Measurements from ENCODE around the gene NPEPL1.

The NPEPL1 gene

DNA sequence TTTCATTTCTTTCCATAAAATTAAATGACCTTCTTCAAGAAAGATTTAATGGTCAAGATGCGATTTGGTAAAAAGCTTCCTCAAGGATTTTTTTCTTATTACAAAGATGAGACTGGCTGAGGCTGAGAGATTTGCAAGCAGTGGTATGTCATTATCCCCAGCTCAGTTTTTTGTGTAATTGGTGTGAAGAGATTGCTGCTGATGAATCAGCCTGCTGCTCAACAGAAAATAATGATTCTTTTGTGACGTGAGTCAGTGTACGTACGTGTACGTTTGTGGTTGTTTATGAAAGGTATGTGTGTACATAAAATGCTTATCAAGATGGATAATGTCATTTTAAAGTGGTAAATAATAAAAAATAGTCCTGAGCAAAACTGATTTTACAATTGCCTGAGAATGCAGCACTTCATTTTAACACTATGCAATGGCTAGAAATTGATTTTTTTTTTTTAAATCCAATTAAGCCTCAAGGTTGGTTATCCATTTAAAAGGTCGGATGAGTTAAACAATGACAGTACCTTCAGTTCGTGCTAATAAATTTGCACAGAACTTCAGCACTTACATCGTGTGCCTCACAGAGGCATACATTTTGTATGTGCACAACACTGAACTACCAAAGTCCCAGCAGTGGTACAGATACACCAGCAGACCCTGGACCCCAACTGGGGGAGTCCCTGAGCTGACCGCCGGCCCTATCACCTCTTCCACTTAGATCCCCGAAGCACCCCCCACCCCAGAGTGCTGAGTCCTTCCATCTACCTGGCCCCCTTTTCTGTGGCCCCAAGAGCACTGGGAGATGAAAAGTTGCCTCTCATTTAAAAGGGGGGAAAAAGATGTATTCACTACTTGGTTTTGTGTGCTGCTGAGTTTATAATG, 9.7 kb upstream of the NPEPL1 start:
- no peak for DNase-seq (ENCODE audit: low read depth)

DNA sequence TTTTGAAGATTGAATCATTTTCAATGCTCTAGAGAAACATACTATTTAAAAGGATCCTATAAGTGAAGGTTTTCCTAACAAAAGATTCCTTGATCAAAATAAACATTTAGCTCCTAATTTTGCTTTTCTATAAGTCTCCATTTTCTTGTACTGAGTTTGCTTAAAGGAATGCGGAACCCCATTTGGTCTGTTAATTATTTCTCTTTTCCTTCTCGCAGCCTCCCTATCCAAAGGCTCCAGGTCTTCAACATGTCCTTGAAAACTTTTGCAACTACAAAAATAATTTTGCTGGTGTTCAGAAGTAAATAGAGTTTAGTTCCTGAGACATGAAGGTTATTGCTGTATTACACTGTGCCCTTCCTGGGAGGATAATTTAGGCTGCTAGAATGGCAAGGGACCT, 8.3 kb upstream of the NPEPL1 start:
- DNase-seq (ENCODE audit: low read depth) = no peak

DNA sequence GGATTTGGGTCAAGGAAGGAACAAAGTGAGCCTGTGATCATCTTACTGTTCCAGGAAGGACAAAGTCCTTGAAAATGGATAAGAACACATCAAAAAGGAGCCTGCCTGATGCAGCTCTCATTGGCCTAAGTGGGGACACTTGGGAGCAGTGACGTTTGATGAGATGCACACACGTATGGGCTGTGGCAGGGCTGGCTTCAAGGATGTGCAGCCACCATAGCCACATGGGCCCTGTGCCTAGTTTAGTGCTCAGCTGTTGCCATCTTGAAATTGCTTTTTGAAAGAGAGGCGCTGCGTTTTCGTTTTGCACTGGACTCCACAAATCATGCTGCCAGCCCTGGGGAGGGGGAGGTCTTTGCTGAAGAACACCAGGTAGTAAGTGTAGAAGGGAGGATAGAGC, 6.6 kb upstream of the NPEPL1 start:
- no peak for DNase-seq (ENCODE audit: low read depth)

DNA sequence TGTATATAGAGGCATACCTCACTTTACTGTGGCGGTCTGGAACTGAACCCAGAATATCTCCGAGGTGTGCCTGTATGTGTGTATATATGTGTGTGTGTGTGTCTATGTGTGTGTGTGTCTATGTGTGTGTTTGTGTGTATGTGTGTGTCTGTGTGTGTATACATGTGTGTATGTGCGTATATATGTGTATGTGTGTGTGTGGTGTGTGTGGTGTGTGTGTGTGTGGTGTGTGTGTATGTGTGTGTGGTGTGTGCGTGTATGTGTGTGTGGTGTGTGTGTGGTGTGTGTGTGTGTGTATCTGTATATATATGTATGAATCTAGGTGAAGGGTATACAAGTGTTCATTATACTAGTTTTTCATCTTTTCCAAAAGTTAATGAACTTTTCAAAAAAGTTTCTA, 4.2 kb upstream of the NPEPL1 start:
- DNase-seq (ENCODE audit: low read depth) = no peak

DNA sequence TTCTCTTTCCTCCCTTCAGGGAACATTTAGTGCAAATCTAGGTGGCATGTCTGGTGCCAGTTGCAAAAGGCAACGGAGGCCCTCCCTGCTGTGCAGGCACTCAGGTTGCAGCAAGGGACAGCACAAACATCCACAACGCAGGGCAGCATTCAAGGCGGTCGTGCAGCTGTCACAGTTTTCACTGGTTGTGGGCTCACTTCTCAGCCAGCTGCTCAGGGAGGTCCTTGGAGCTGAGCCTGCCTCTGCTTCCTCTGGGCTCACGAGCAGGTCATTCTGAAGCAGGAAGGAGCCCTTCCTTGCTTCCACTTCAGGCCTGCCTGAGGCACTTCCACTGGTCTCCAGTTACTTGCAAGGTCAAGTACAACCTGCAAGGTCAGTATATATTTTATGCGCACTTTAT, 3.8 kb upstream of the NPEPL1 start:
- DNase-seq (ENCODE audit: low read depth) = no peak

DNA sequence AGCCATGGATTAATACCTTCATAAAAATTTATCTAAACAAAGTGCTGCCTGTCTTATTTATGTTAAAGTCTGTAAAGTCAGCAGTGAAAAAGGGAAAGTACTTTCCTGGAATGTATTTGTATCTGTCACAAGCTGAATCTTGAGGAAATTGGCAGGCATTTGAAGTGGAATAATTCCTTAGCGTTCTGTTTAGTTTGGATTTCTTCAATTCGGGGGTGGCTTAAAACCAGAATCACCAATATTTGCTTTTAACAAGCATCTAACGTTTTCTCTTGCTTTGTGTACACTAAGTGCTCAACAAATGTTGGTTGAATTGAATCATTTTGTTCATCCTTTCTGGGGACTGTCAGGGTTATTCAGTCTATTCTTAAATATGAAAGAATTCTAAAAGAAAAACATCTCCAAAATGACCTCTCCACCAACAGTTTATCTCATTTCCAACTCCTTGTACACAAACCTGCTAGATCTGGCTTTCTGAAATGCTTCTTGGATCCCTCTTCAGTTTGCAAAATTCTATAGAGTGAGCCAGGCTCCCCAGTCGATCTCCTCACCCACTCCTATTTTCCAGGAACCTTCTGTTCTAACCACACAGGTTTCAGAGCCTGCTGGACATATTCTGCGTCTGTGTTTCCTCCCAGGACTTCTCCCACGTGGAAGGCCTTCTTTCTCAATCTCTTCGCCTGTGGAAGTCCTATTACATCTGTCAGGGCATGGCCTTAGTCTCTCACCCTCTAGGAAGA, 2.0 kb upstream of the NPEPL1 start:
- DNase-seq (ENCODE audit: low read depth) = no peak

DNA sequence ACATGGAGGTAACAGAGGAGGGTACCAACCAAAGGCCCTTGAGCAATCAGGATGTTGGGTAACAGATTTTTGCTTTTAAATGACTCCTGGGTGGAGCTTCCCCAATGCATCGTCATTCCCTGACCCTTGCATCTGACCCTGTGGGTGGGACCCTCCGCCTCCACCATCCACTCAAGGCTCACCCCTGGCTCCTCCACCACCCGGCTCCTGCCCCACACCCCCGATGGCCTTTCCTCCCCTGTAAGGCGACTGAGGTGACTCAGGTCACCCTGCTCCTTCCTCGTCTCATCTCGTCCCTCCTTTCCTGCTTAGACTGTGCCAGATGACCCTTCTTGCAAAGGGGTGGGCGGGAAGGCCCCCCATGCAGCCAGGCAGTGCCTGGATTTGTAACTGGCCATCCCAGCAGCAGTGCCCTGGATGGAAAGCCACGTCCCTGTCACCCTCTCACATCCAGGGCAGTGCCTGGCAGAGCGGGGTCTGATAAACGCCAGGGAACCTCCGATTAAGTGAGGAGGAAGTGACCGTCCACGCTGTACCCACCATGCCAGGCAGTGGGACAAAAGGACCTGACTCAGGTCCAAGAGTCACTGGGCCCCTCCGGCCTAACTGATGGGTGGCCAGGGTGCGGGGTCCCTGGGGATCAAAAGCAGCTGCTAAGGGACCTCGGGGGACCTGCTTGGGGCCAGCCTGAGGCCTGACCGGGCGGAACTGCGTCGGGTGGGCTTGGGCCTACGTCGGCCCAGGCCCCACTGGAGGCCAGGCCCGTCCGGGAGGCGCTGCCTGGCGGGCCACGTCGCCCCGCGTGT, 624 bp upstream of the NPEPL1 start:
- no peak for DNase-seq (ENCODE audit: low read depth)

DNA sequence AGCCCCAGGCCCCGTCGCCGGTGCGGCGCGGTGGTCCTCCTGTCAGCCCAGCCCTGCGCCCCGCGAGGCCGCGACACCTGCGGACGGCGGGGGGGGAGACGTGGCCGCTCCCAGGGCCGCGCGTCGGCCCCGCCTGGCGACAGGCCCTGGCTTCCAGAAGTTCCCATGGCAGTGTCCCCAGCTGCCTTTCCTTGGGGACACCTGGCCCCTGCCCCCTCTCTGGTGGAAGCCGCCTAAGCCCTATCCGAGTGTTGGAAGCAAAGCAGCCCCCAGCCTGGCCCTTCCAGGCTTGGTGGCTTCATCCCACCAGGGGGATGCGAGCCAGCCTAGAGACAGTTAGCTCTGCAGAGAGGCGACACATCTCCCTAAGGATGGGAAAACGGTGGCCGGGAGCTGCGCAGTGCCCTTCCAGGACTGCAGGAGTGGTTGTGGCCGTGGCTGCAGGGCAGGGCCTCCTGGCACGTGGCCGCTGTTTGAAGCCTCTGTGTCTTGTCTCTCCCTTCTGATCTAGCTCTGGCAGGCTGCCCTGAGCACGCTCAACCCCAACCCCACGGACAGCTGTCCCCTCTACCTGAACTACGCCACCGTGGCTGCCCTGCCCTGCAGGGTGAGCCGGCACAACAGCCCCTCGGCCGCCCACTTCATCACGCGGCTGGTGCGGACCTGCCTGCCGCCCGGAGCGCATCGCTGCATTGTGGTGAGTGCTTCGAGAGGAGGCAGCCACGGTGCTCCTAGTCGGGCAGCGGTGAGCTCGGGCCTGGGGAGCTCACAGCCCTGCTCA, 816 bp downstream of the NPEPL1 start:
- no peak for DNase-seq (ENCODE audit: low read depth)

DNA sequence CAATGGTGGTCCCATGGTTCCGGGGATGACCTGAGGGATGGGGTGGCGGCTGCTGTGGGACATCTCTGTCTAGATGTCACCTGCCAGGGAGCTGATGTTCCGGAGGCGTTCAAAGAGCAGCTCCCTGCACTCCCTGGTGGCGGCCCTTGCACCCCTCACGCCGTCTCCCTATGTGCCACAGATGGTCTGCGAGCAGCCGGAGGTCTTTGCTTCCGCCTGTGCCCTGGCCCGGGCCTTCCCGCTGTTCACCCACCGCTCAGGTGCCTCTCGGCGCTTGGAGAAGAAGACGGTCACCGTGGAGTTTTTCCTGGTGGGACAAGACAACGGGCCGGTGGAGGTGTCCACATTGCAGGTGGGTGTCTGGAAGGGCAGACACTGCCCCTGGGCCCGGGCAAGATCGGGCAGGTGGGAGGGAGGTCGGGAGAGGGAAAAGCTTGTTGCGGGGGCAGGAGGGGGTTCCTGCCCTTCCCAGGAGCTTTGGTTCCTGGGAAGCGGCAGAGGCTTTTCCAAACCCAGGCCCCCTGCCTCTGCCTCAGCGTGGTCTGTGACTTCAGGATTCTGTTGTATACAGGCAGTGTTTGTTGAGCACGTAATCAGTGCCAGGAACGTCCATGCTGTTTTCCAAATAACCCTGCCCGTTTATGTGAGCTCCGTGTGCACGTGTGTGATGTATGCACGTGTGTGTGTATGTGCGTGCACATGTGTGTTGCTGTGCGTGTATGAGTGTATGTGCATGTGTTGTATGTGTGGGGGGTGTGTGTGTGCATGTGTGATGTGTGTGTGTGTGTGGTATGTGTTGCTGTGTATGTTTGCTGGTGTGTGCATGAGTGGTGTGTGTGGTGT, 1.9 kb downstream of the NPEPL1 start:
- no peak for DNase-seq (ENCODE audit: low read depth)

DNA sequence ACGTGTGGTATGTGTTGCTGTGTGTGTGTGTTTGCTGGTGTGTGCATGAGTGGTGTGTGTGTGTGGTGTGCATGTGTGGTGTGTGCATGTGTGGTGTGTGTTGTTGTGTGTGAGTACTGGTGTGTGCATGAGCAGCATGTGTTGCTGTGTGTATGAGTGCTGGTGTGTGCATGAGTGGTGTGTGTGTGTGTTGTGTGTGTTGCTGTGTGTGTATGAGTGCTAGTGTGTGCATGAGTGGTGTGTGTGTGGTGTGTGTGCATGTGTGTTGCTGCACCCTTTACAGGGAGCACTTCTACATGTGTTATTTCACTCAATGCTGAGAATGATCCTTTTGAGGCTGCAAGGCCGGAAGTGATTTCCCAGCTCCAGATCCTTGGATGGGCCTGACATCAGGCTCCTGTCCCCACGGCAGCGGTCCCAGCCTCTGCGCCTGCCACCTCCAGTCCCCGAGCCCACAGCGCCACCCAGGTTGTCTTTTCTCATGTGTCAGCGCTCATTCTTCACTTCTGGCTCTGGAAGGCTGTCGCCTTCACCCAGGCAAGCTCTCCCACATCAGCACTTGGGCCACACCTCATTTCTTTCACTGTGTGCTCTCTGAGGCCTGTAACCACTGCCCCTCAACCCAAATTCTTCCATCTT, 2.6 kb downstream of the NPEPL1 start:
- no peak for DNase-seq (ENCODE audit: low read depth)

DNA sequence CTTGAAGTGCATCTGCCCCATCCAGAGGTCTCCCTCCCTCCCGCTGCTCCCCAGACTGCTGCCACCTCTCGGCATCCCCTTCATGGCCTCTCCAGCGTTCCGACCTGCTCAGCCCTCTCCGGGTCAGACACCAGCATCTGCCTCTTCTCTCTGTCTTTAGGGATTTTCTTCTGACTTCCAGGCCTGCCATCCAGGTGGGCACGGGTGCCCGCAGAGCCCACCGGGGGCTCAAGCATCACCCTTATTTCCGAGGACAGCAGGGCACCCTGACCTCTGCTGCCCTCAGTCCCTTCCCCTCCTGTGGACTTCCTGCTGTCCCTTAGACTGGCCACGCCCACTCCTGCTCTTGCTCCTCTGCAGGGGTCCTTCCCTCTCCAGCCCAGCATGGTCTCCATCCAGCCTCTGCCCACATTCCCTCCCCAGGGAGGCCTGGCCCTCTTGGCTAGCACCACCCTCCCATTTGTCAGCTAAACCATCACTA, 3.3 kb downstream of the NPEPL1 start:
- no peak for DNase-seq (ENCODE audit: low read depth)

DNA sequence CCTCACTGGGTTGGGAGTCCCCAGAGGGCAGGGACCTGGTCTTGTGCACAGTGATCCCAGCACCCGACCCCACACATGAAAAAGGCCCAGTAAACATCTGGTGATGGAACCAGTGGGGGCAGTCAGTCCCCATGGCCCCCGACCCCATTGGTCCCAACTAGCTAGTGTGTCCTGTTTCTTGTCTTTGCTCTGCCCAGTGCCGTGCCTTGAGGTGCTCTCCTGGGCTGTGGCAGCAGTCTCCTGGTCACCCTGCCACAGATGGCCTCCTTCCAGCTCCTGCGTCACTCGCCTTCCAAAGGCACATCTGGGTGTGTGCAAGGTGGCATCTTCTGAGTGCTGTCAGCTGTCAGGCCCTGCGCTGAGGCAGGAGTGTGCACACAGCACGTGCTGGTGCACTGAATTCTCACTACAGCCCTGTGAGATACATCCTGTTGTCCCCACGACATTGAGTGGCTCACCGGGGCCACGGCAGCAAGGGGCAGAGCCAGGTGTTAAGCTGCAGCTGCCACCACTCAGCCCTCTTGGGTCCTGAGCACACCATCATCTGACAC, 3.9 kb downstream of the NPEPL1 start:
- DNase-seq (ENCODE audit: low read depth) = no peak

DNA sequence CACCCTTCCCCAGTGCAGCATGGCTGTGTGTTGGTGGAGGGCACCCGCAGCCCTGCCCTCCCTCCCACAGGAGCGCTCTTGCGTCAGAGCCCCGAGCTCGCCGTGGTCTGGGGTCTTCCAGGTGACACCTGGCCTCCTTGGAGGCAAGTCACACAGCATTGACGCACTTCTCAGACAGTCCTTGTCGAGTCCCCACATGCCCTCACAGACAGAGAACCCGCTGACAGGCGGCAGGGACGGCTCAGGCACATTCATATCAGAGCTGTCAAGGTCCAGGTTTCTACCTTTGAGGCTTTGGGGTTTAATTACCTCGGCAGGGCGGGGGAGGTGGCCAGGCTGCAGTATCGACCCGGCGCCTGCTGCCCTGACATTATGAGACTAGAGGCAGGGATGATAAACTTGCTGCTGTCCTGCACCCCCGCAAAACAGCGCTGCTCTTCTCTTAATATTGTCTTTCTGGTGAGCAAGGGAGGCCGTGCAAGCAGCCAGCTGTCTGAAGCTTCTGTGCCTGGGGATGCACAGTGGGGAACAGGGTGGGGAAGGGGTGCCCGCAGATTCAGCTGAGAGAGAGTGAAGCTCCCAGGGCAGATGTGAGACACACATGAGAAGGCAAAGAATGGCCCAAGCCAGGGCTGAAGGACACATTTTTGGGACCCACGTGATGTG, 4.7 kb downstream of the NPEPL1 start:
- no peak for DNase-seq (ENCODE audit: low read depth)

DNA sequence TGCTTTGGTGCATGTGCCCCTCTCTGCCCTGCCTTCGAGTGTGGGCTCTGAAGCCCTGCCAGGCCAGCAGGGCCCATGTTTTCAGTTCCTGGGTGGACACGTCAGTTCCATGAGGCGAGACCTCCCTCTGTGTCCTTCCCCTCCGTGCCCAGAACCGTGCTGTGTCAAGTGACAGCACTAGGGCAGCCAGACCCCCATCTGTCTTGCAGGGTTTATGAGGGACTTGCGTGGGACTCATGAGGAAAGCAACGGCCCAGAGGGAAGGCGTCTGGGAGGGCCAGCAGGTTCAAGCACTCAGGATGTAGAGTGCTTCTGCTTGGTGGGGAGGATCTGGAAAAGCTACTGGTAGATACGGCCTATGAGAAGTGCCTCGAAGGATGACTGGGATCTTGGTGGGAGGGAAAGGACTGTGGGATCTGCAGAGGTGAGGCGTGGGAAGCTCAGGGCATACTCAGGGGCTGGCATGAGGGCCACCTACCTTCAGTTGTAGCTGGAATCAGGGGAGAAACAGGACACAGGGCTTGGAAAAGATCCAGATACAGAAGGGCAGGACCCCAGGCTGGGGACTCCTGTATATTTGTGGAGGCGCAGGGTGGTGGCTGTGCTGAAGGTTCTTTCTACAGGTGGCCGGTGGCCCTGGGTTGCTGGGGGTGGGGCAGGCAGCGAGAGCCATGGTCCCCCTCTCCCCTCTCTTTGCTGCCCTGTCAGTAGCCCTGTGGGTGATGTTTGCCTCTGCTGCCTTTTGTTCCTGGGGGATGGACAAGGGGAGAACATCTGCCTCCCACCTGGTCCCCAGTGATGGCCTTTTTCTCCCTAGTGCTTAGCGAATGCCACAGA, 5.5 kb downstream of the NPEPL1 start:
- no peak for DNase-seq (ENCODE audit: low read depth)

DNA sequence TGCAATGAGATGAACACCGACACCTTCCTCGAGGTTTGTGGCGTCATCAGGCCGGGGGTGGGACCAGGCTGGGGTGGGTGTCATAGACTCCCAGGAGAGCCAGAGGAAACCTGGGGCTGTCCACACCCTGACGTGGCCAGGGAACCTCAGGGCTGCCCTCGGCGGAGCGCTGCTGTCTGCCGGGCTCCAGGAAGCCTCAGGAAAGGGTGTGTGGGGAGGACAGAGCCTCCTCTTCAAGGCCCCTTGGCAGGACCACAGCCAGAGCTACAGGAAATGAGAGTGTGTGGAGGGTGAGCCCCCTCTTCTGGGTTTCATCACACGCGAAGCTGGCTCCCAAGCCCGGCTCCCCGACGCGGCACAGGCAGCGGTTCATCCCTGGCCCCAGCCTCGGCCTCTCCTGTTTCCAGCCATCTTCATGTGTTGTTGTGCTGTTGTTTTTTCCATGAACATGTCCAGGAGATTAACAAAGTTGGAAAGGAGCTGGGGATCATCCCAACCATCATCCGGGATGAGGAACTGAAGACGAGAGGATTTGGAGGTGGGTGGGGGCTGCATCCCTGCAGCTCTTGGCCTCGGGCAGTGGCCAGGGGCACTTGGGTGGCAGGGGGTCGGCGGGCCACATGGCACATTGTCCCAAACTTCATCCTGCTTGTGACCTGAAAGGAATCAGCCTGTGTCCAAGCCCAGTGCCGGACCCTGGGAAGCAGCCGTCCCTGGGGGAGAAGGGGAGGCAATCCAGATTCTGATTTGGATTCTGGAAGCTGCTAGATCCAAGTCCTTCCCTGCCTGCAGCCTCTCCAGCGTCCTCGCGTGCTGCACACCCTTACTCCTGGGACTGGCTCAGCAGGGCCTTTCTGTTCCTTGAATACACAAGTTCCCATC, 6.4 kb downstream of the NPEPL1 start:
- DNase-seq (ENCODE audit: low read depth) = no peak

DNA sequence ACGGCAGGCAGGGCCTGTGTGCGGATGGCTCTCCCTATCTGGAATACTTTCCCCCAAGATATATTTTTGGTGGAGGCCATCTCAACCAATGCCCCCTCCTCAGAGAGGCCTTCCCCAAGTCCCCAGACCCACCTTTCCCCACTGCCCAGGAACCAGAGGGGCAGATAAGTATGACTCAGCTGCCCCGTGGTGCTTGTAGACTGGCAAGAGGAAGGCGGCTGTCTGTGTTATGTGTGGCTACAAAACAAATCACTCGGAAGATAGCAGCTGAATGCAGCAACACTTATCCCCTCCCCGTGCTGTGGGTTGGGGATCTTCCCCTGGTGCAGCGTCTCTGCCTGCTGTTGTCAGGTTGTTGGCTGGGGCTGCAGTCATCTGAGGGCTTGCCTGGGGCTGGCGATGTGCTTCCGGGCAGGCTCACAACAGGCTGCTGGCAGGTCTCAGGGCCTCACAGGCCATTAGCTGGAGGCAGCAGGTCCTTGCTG, 7.1 kb downstream of the NPEPL1 start:
- no peak for DNase-seq (ENCODE audit: low read depth)

DNA sequence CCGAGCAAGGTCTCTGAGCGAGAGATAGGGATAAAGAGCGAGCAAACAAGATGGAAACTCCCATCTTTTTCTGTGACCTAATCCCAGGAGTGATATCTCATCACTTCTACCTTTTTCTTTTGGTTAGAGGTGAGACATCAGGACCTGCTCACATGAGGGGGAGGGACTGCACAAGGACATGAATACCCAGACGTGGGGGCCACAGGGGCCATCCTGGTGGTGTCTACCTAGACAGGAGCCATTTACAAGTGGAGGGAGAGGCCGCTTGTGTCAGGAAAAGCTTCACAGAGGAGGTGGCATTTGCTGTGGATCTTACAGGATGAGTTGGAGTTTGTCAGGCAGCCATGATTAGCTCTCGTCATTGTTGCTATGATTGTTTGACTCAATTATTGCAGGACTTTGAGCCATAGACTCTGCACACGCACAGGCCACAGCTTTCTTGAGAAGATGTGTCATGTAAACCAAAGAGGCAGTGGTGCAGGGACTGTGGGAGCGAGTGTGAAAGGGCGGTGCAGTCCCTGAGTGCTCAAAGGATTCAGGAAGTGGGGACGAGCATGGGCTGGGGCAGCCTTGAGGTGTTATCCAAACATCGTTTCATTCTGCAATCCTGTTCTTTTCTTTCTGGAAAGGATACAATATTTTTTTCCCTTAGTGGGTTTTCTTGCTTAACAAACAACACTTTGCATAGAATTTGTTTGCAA, 7.7 kb downstream of the NPEPL1 start:
- no peak for DNase-seq (ENCODE audit: low read depth)

All from activated gamma-delta T cell treated with anti-CD3 and anti-CD28 coated beads, Interleukin-2, amount 50 U/mL, for 16 hours (primary cell).